IMR-90 (cell line): ENCODE results near the gene CCDC83. TPM values are rescaled to one million over a fixed set of nuclear protein-coding genes. Genes with fewer than 3 reads are reported as not detected.
"Not testable (repeated sequence)": the region's sequence is repeated elsewhere in the genome, so short reads cannot be mapped to it uniquely, and the experiment has no call there.

Source experiments
- ATAC-seq: fragments of 200-7000 bp; cut with Tn5 transposase; 2 replicates; pipeline ENCODE4 v1.9.1; 2020; ENCODE audit warnings: low read depth, mild to moderate bottlenecking, moderate library complexity
- BruUV-seq: library from RNA; stranded (reverse); fragments of 400-500 nt; replicated peaks from 2 replicates; lab custom pipeline; 2021; lab: Mats Ljungman, UMichigan
- CTCF ChIA-PET: fragments of 300-600 bp; formaldehyde crosslinking; extraction: SDS; loops from one replicate; lab custom pipeline; 2021; ENCODE audit warnings: antibody characterized with exemption; lab: Yijun Ruan, JAX
- POLR2A ChIA-PET: fragments of 300-600 bp; sonication (Branson Sonifier 250); formaldehyde crosslinking; loops from one replicate; lab custom pipeline; 2022; ENCODE audit warnings: antibody characterized with exemption; ENCODE audit not compliant: unreplicated experiment; lab: Charles Lee
- DNase-seq: peaks from one replicate; pipeline ENCODE4 v3.0.0; 2013
- H2AFZ ChIP-seq: replicated peaks from 2 replicates; pipeline ENCODE3; 2013; ENCODE audit warnings: low read length, mild to moderate bottlenecking; ENCODE audit not compliant: poor library complexity
- H2AK5ac ChIP-seq: 2 replicates; pipeline ENCODE4 v1.6.1; 2013; ENCODE audit warnings: low read depth, low read length, inconsistent platforms
- H2AK9ac ChIP-seq: replicated peaks from 2 replicates; pipeline ENCODE3; 2013; ENCODE audit warnings: mild to moderate bottlenecking, low read depth, low read length, moderate library complexity; ENCODE audit not compliant: poor library complexity
- H2BK120ac ChIP-seq: 2 replicates; pipeline ENCODE4 v1.6.1; 2013; ENCODE audit warnings: low read depth, low read length, inconsistent platforms
- H2BK15ac ChIP-seq: 3 replicates; pipeline ENCODE4 v1.6.1; 2013; ENCODE audit warnings: low read depth, low read length, inconsistent platforms
- H2BK20ac ChIP-seq: 2 replicates; pipeline ENCODE4 v1.6.1; 2013; ENCODE audit warnings: low read depth, mild to moderate bottlenecking, inconsistent platforms, low read length, moderate library complexity
- H2BK5ac ChIP-seq: 2 replicates; pipeline ENCODE4 v1.6.1; 2013; ENCODE audit warnings: mild to moderate bottlenecking, low read depth, low read length, inconsistent platforms; ENCODE audit not compliant: poor library complexity, severe bottlenecking
- H3K14ac ChIP-seq: replicated peaks from 2 replicates; pipeline ENCODE4 v1.6.1; 2013; ENCODE audit warnings: low read depth, low read length, inconsistent platforms
- H3K18ac ChIP-seq: 2 replicates; pipeline ENCODE4 v1.6.1; 2013; ENCODE audit warnings: low read depth, low read length, control low read depth
- H3K23ac ChIP-seq: 2 replicates; pipeline ENCODE4 v1.6.1; 2013; ENCODE audit warnings: low read depth, low read length, inconsistent platforms
- H3K27ac ChIP-seq: 2 replicates; pipeline ENCODE4 v1.5.1; 2013; ENCODE audit warnings: mild to moderate bottlenecking, control low read depth, low read length; ENCODE audit not compliant: insufficient read depth
- H3K27me3 ChIP-seq: 2 replicates; pipeline ENCODE4 v1.6.1; 2013; ENCODE audit warnings: low read length; ENCODE audit not compliant: control insufficient read depth, insufficient read depth
- H3K36me3 ChIP-seq: 2 replicates; pipeline ENCODE4 v1.6.1; 2013; ENCODE audit warnings: low read length, mixed read lengths; ENCODE audit not compliant: control insufficient read depth, insufficient read depth
- H3K4ac ChIP-seq: 2 replicates; pipeline ENCODE4 v1.6.1; 2013; ENCODE audit warnings: low read depth, low read length, inconsistent platforms
- H3K4me1 ChIP-seq: 2 replicates; pipeline ENCODE4 v1.6.1; 2013; ENCODE audit warnings: low read length, mixed read lengths; ENCODE audit not compliant: control insufficient read depth, insufficient read depth
- H3K4me2 ChIP-seq: 2 replicates; pipeline ENCODE4 v1.6.1; 2013; ENCODE audit warnings: low read depth, mild to moderate bottlenecking, control low read depth, low read length, moderate library complexity
- H3K4me3 ChIP-seq: 2 replicates; pipeline ENCODE4 v1.5.1; 2013; ENCODE audit warnings: low read depth, mild to moderate bottlenecking, control low read depth, low read length, moderate library complexity; ENCODE audit not compliant: insufficient read depth
- H3K56ac ChIP-seq: 2 replicates; pipeline ENCODE4 v1.6.1; 2013; ENCODE audit warnings: low read length, inconsistent platforms; ENCODE audit not compliant: insufficient read depth; ENCODE audit errors: extremely low read depth
- H3K79me1 ChIP-seq, 2 experiments: 2 replicates each; pipeline ENCODE4 v1.6.1; 2013; ENCODE audit warnings: low read length in 2 of 2, inconsistent platforms in 1 of 2, low read depth in 1 of 2
- H3K9ac ChIP-seq: 2 replicates; pipeline ENCODE4 v1.6.1; 2013; ENCODE audit warnings: low read depth, low read length, control low read depth
- H3K9me1 ChIP-seq: 2 replicates; pipeline ENCODE4 v1.6.1; 2013; ENCODE audit warnings: low read length, inconsistent platforms; ENCODE audit not compliant: insufficient read depth
- H3K9me3 ChIP-seq: 2 replicates; pipeline ENCODE4 v1.6.1; 2013; ENCODE audit warnings: low read length; ENCODE audit not compliant: control insufficient read depth, insufficient read depth
- H4K20me1 ChIP-seq: 2 replicates; pipeline ENCODE4 v1.6.1; 2013; ENCODE audit warnings: low read length, inconsistent platforms; ENCODE audit not compliant: insufficient read depth
- H4K5ac ChIP-seq: 2 replicates; pipeline ENCODE4 v1.6.1; 2013; ENCODE audit warnings: mild to moderate bottlenecking, low read depth, low read length, control low read depth
- H4K8ac ChIP-seq, 2 experiments: 2 replicates each; pipeline ENCODE4 v1.6.1; 2013; ENCODE audit warnings: low read depth in 2 of 2, low read length in 2 of 2, control low read depth in 1 of 2, inconsistent platforms in 1 of 2
- H4K91ac ChIP-seq: 2 replicates; pipeline ENCODE4 v1.6.1; 2013; ENCODE audit warnings: low read depth, low read length, inconsistent platforms; ENCODE audit not compliant: insufficient read depth
- WGBS, 2 experiments: methylation state at CpG; one replicate each; pipeline versions ENCODE4 v1.1.5 to v1.1.7; 2013; ENCODE audit warnings: missing lambda C conversion rate in 2 of 2; ENCODE audit not compliant: insufficient read length in 1 of 2; ENCODE audit errors: extremely low coverage in 2 of 2; 5-methylcytosine and 5-hydroxymethylcytosine counted together
- dilution Hi-C: fragments of 300-500 bp; cut with HindIII; formaldehyde crosslinking; loops from one replicate; pipeline ENCODE4 v1.14.3; 2018; ENCODE audit warnings: low sequenced_read_pairs; ENCODE audit not compliant: unreplicated experiment
- in situ Hi-C: fragments of 300-500 bp; cut with MboI; formaldehyde crosslinking; loops from 3 replicates; pipeline ENCODE4 v1.14.3; 2019; ENCODE audit warnings: low sequenced_read_pairs, inconsistent platforms, mixed read lengths
- intact Hi-C: fragments of 100-400 bp; cut with micrococcal nuclease; formaldehyde crosslinking; loops from 2 replicates; pipeline ENCODE4 v1.10.0; 2022
- polyA plus RNA-seq, 3 experiments: library from polyadenylated mRNA; depleted of rRNA; stranded (reverse); fragments of >200 nt; gene quantifications; 2 replicates each; pipeline ENCODE4 v1.2.3, GENCODE V29; 2012; ENCODE audit warnings: low replicate concordance in 1 of 3
- total RNA-seq: library from RNA; depleted of rRNA; stranded (reverse); fragments of >200 nt; gene quantifications from 2 replicates; pipeline ENCODE4 v1.2.3, GENCODE V29; 2012

CCDC83 gene
- total and polyA plus RNA-seq, 2 of the 4 experiments (the other 2 are of a cell fraction), result not detected

- H3K23ac ChIP-seq, BruUV-seq, H3K9me1 ChIP-seq, H3K79me1 ChIP-seq, dilution Hi-C loops, H3K36me3 ChIP-seq, H2AK9ac ChIP-seq, CTCF ChIA-PET, H3K14ac ChIP-seq, H3K4me1 ChIP-seq, H3K18ac ChIP-seq, H3K9ac ChIP-seq, H3K4me3 ChIP-seq, in situ Hi-C loops, POLR2A ChIA-PET, H4K91ac ChIP-seq, H2AFZ ChIP-seq, H4K20me1 ChIP-seq, H4K5ac ChIP-seq, H2BK15ac ChIP-seq, H2BK20ac ChIP-seq, H3K27me3 ChIP-seq, H4K8ac ChIP-seq, H2BK5ac ChIP-seq, H3K56ac ChIP-seq, H3K4ac ChIP-seq, H3K4me2 ChIP-seq, H3K9me3 ChIP-seq, H2AK5ac ChIP-seq, H2BK120ac ChIP-seq, H3K27ac ChIP-seq, DNase-seq, ATAC-seq: not testable (repeated sequence)
- intact Hi-C loops, result loop anchor here (10.0 kb wide), 1 partner anchor 212 kb away; the partner anchor contains the start of gene PICALM
- WGBS, 2 experiments, result 100% methylated on average over 7 of the region's 33 CpGs; no CpG with 5 or more reads in 1 of the 2 experiments
These were observed 2.4 kb upstream of the CCDC83 start for GRCh38 chr11:85852754-85853153.

DNA sequence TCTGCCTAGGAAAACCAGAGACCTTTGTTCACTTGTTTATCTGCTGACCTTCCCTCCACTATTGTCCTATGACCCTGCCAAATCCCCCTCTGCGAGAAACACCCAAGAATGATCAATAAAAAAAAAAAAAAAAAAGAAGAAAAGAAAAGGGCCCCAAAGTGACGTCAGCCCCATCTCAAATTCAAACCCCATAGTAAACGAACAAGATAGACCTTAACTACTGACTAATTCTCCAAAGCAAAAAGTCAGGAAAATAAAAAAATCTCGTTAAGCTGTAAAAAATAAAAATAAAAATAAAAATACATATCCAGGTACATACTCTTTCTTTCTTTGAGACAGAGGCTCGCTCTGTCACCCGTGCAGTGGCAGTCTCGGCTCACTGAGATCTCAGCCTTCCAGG is 1.6 kb upstream of the CCDC83 start:
- H2BK120ac ChIP-seq, H4K5ac ChIP-seq, DNase-seq, H3K4me3 ChIP-seq, ATAC-seq, H3K4me2 ChIP-seq, H3K23ac ChIP-seq, H4K8ac ChIP-seq, H3K4ac ChIP-seq, H3K9me3 ChIP-seq, H2AK5ac ChIP-seq, H2BK5ac ChIP-seq, H3K56ac ChIP-seq, H3K36me3 ChIP-seq, H3K9ac ChIP-seq, H4K91ac ChIP-seq, POLR2A ChIA-PET, H3K27ac ChIP-seq, H2AFZ ChIP-seq, H2BK20ac ChIP-seq, H3K79me1 ChIP-seq, H3K4me1 ChIP-seq, H2AK9ac ChIP-seq, H3K18ac ChIP-seq, BruUV-seq, in situ Hi-C loops, H2BK15ac ChIP-seq, H3K14ac ChIP-seq, H3K9me1 ChIP-seq, H4K20me1 ChIP-seq, dilution Hi-C loops, H3K27me3 ChIP-seq: not testable (repeated sequence)
- CTCF ChIA-PET, result interaction anchor here (0.6 kb wide), 1 partner anchor 901 kb away, joined by 3 read pairs; no protein-coding TSS in a partner anchor
- intact Hi-C loops, result loop anchor here (10.0 kb wide), 1 partner anchor 211 kb away; the partner anchor contains the start of gene PICALM
- no CpG with 5 or more reads among the region's 7 CpGs for WGBS, 2 experiments
